Right lung (tissue), 5 donors: ENCODE results near the gene NCAPH2. TPM values are rescaled to one million over a fixed set of nuclear protein-coding genes. Genes with fewer than 3 reads are reported as not detected.
"Not testable (repeated sequence)": the region's sequence is repeated elsewhere in the genome, so short reads cannot be mapped to it uniquely, and the experiment has no call there.

Source experiments
- DNase-seq, 2 donors: peaks; one replicate each; pipeline ENCODE4 v3.0.0-alpha.2; 2013
- polyA plus RNA-seq, 5 donors: library from polyadenylated mRNA; unstranded; fragments of 120-200 nt; gene quantifications; one replicate each; pipeline versions ENCODE4 v1.2.1 to v1.2.3, GENCODE V29; 2013; ENCODE audit warnings: inconsistent platforms in 1 of 5, low replicate concordance in 1 of 5; ENCODE audit not compliant: insufficient read length in 5 of 5, insufficient read depth in 1 of 5

NCAPH2 gene
- polyA plus RNA-seq, 5 donors, result 35.9 to 54.8 (median 43.3) TPM

DNA sequence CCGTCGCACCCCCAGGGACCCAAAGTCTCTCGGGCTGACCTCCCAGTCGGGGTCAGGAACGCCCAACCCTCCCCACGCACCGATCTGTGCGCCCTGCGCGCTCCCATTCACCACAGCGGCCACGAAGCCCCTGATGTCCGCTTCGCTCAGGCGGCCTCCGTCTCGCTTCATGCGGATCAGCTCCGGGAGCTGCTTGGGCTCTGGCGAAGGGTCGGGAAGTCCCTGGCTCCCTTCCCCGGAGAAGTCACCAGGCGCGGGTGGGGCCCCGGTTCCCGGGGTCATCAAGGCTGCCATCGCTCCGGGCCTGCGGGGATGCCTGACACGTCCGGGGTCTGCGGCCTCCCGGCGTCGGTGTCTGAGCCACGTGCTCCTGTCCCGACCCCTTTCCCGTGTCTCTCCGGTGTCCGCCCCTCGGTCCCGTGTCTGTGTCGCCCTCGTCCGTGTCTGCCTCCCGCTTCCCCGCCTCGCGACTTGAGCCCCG is 21.4 kb downstream of the NCAPH2 start:
- no peak for DNase-seq

DNA sequence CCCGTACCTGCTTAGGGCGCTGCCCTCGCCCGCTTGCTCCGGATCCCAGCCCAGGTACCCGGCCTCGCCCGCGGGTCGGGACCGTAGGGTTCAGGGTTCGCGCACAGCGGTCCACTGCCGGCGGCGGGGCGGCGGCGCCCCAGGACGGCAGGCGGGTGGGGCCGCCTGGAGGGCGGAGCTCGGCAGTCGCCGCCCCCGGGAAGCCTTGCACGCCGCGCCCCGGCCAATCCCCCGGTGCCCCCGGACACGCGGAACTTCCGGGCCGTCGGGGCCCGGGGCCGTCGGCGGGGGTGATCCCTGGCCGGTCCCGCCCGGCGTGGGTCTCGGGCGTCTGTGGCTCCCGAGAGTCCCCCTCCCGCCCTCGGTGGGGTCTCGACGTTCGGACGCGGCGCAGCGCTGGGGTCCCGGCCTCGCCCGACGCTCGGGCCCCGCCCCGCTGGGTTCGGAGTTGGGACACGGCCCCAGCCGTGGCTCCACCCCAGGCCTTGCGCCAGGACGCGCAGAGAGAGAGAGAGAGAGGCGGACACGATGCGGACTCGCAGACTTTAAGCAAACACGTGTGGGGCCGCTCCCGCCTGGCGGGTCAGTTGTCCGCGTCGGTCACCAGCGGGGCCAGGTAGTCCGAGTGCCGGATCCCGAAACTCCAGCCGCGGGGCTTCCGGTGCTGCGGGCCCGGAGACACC is 22.0 kb downstream of the NCAPH2 start, which contains the start of gene TYMP:
Gene TYMP, minus strand, starts transcription at position 116 of the 683 bp plus-strand sequence. CDS start 303 bp downstream, outside the sequence.
- peak; percentile 61 to 66 for DNase-seq

DNA sequence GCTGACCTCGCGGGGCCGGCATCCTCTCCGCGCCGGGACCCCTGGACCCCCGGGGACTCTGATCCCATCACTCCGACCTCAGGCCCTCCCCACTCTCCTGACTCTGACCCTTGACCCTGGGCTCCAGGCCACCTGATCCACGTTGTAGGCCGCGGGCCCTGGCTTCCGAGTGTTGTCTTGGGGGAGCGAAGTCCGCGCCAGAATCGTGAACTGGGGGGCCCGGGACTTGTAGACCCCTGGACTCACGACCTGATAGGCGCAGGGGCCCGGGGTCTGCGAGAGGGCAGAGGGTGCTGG is 22.5 kb downstream of the NCAPH2 start:
- peak in 1 of 2 donors; percentile 45 for DNase-seq

DNA sequence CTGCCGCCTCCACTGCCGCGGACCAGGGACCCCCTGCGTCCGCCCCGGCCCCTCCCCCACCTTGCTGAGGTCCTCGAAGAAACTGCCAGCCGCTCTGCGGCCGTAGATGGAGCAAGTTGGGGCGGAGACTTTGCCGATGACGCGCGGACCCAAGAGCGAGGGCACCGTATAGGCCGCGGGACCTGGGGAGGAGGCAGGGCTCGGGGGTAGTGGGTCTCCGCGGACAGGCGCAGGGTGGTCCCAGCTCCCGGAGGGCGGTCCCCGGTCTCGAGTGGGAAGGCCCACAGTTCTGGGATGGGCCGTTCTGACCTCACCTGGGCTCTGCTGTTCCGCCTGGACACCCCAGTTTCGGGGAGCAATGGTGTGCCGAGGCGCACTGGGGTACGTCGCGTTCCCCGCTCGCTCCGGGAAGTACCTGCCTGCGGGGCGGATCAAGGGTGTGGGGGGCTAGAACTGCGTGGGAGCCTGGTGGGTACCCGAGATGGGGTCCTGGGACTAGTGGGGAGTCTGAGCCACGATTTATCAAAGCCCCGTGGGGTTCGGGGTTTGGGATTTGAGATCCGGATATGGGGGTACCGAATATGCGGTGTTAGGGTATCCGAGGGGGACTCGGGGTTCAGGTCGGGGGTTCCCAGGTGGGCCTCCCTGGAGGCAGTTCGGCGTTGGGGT is 23.0 kb downstream of the NCAPH2 start:
- peak; percentile 61 to 68 for DNase-seq

DNA sequence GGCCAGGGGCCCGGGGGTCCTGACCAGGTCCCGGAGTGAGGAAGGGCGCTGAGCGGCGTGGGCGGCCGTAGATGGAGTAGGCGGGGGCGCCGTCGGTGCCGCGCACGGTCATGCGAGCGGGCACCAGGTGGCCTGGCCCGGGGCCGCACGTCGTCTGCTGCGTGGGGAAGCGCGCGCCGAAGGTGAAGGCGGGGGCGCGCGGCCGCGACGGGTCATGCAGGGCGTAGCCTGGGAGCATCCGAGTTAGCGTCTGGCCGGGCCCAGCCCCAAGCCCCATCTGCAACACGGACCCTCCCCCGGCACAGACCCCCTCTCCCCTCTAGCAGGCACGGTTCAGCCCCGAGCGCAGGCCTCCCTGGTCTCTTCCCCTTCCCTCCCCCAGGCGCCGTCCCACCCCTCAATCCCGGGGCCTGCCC is 23.5 kb downstream of the NCAPH2 start:
- no peak for DNase-seq

DNA sequence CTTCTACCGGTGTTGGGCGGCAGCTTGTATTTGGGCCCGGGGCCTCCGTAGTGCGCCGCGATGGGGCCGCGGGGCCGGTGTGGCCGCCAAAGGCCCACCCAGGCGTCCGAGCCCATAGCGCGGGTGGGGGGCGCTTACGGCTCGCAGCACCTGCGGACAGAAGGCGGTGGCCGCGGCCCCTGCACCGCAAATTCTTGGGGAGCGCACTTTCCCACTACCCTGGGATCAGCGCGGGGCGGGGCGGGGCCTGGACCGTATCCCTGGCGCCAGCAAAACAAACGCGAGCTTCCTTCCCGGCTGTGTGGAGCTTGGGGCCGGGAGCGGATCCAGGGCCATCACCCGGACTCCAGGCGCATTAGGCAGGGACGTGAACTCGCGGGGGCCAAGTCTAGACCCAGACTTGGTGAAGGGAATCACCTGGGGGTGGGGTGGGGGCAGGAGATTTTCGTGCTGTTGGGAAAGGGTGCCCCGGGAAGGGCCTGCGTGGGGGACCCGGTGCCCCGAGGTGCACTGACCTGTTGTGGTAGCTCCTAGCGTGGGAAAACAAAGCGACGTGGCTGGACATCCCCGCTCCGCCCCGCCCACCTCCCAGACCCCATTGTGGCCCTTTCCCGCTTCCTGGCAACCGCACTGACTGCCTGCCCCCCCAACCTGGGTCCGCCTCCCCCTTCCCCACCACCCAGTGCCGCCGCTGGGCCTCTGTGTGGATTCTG is 24.1 kb downstream of the NCAPH2 start:
- DNase-seq, result peak; percentile 64 to 74

DNA sequence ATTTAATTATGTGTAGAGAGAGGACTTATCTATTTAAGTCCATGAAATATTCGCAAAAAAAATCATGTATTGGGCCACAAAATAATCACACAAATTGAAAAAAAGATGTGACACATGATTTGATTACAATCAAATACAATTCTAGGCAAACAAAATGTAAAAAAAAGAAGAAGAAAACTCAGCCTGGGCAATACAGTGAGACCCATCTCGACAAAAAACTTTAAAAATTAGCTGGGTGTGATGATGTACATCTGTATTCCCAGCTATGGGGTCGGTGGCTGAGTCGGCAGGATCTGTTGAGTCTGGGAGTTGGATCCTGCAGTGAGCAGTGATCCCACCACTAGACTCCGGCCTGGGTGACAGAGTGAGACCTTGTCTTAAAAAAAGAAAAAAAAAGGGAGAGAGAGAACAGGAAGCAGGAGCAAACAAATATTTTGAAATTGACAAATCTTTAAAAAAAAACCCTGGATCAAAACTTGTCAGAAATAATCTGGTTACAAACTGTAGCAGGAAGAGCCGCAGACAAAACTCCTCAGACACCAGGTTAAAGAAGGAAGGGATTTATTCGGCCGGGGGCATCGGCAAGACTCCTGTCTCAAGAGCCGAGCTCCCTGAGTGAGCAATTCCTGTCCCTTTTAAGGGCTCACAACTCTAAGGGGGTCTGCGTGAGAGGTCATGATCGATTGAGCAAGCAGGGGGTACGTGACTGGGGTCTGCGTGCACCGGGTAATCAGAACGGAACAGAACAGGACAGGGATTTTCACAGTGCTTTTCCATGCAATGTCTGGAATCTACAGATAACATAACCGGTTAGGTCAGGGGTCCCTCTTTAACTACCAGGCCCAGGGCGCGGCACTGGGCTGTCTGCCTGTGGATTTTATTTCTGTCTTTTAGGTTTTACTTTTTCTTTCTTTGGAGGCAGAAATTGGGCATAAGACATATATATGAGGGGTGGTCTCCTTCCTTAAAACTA is 25.1 kb downstream of the NCAPH2 start:
- no peak for DNase-seq

DNA sequence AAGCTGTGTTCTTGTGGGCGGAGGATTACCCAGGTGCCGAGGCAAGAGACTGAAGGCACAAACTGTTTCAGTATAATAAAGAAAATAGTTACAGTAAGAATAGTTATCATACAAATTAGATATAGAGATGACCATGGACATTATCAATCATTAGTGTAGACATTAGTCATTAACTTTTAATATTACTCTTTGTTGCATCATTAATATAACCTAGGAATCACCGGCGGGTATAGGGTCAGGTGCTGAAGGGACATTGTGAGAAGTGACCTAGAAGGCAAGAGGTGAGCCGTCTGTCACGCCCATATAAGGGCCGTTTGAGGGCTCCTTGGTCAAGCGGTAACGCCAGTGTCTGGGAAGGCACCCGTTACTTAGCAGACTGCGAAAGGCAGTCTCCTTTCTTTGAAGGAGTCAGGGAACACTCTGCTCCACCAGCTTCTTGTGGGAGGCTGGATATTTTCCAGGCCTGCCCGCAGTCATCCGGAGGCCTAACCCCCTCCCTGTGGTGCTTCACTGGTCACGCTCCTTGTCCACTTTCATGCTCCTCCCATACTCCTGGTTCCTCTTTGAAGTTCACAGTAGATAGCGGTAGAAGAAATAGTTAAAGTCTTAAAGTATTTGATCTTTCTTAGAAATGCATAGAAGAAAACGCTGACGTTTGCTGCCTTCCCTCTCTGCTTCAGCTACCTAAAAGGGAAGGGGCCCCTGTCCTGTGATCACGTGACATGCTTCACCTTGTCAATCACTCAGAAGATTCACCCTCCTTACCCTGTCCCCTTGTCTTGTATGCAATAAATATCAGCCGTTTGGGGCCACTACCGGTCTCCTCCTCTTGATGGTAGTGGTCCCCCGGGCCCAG is 26.1 kb downstream of the NCAPH2 start:
- DNase-seq, result not testable (repeated sequence)

DNA sequence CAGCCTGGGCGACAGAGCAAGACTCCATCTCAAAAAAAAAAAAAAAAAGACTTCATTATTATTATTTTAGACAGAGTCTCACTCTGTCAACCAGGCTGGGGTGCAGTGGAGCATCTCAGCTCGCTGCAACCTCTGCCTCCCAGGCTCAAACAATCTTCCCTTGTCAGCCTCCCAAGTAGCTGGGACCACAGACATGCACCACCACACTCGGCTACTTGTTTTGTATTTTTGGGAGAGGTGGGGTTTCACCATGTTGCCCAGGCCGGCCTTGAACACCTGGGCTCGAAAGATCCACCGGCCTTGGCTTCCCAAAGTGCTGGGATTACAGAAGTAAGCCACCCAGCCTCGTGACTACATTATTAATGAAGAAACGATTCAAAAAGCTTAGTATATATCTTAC is 27.1 kb downstream of the NCAPH2 start:
- DNase-seq, result no peak

DNA sequence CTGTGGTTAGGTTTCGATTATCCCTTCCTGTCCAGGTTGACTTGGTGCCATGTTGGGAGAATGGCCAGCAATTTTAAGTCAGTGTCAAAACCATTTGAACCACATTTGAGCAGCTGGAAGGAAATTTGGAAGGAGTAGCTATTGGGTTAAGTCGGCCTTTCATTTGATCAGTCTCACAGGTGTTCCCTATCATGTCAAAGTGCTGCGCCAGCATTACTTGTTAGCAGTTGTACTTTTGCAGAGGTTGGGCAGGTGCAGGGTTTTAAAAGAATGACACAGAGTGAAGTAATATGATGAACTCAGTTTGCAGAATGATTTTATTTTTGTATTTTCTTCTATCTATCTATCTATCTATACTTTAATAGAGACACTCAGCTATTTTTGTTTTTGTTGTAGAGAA is 28.2 kb downstream of the NCAPH2 start:
- DNase-seq, result no peak

DNA sequence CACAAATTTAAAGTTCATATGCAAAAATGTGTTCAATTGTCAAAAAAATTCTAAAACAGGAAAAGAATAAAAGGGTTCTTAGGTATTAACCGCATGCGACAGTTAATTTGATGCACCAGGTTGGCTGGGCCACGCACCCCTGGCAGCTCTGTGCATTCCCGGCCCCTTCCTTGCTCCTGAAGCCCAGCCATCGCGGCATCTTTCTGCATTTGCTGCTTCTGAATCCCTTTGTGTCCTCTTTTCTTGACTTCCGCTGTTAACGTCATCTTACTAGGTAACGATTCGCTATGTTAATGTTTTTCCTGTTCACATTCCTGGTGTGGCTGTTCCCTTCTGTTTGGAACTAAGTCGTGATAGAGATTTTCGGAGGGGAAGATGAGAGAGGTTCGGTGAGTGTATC is 29.7 kb downstream of the NCAPH2 start:
- no peak for DNase-seq

DNA sequence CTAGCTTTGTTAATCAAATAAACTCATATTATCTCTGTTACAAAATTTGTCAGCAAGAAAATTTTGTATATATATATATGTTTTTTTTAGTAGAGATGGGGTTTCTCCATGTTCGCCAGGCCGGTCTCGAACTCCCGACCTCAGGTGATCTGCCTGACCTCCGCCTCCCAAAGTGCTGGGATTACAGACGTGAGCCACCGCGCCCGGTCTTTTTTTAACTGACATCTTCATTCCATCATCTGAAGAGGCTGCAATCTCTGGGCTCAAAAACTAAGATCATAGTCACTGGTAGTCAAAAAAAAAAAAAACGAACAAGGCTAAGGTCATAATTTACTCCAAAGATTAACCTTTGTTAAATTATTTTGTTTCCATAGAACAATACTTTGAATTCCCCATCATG is 32.4 kb downstream of the NCAPH2 start:
- DNase-seq, result no peak

DNA sequence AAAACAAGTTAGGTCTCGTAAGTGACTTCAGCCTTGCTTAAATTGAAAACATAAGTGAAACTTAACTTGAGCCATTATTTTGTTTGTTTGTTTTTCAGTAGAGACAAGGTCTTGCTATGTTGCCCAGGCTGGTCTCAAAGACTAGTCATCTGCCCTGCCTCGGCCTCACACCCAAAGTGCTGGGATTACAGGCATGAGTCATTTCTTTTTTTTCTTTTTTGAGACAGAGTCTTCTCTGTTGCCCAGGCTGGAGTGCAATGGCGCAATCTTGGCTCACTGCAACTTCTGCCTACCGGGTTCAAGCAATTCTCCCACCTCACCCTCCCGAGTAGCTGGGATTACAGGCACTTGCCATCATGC is 33.6 kb downstream of the NCAPH2 start:
- DNase-seq, result not testable (repeated sequence)

DNA sequence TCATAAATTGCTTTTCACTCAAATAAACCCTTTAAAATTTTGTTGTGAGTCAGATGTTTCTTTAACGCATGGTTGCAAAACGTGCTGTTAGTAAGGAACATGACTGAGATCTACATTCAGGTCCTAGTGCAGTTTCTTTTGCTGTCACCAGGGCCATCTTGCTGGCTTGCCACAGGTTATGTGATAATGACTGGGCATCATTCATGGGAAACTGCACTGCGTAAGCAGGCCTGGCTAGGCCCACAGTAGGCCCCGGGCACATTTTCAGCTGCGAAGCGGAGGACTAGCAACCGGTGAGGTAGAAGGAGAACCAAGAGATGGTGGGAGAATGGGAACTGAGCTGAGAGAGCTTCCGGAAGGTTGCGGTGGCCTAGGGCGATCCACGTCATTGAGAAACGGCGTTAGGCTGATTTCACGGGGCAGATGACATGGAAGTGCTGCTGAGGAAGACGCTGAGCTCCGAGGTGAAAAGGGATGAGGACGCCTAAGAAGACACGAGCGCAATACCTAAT is 34.4 kb downstream of the NCAPH2 start:
- DNase-seq, result no peak

DNA sequence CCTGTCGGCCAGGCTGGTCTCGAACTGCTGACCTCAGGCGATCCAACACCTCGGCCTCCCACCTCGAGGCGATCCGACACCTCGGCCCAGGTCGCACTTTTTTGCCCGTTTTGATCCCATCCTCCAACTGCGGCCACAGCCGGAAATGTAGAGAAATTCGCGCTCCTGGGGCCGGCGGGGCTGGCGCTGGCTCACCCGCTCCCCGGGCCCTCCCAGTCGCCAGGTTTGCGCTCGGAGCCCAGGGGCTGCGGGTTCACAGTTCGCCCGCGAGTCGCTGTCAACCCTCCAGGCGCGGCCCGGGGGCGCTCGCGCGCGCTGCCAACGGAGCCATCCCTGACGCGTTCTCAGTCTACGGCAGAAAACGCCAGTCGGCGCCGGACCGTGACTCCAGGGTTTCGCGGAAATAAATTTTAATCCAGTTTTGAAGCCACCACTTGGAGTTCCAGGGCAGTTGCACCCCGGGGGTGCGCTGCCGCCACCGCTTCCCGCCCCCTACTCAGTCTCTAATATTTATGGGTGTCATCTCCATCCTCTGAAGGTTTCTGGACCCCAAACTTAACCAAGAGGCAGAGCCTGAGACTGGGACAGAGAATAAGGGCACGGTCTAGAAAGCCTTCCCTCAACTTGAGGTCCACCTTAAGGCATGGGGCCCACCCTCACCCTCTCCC is 36.2 kb downstream of the NCAPH2 start:
- DNase-seq, result peak in 1 of 2 donors; percentile 51

DNA sequence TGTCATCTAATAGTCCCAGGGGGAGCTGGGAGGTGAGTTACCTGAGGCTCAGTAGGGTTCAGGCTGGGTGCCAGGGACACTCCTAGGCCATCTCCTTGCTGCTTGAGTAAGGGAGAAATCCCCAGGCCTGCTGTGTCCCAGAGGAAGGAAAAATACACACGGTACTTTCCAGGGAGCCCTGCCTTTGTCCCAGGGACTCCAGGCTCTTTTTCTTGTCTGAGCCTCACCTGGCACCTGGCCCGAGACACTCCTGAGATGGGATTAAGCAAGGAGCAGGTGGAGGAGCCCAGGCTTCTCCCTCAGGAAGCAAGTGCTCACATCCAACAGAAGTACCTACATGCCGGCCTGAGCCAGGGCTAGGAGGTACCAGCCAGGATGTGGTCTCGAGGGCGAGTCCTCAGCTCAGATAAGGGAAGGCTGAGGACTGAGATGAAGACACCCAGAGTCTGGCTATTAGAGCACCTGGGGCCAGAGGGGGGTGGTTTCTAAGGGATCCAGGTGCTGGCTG is 36.8 kb downstream of the NCAPH2 start:
- DNase-seq, result no peak

DNA sequence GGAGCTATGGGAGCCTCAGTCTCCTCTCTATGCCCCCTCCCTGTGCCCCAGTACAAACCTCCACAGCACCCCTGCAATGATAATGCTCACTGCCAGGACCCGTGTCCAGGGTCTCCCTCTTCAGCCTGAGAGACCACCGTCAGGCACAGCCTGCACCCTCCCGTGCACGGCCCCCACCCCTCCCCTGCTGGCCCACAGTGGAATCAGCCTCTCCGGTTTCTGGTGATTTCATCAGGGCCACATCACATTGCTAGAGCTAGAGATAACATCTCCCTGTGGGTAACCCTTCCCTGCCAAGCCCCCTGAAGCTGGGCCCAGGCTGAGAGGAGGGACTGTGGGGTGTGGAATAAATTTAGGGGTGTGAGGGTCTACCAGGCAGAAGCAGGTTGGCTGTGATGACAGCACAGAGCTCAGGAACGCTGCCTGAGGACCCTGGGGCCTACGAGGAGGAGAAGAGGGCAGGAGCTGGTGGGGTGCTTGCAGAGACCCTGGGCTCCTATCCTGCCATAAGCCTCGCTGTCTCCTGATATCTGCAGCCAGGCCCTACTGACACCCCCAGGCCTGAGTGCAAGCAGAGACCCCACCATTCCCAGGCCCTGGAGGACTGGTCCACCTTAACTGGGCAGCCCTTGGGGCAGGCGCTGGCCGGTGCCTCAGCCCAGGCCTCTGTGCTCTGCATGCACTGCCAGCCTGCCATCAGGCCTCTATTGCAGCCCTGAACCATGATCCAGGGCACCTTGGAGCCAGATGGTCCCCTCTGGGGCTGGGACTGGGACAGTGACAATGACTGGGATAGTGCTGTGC is 37.7 kb downstream of the NCAPH2 start, which contains the start of gene KLHDC7B:
Gene KLHDC7B, plus strand, starts transcription at position 378 of the 804 bp plus-strand sequence. Its CDS starts 345 bp downstream, at position 723.
- DNase-seq, result no peak
